Astrocyte of the spinal cord (primary cell): ENCODE results near the gene CPXM2.

Experiments
- DNase-seq: peaks from one replicate; pipeline ENCODE4 v3.0.0; 2011; ENCODE audit warnings: low read depth, low spot score
- H3K4me3 ChIP-seq: 2 replicates; pipeline ENCODE4 v1.5.1; 2011; ENCODE audit warnings: low read depth, mild to moderate bottlenecking, low read length, moderate library complexity
- CTCF ChIP-seq: IDR thresholded peaks from 2 replicates; pipeline ENCODE4 v1.5.1; 2012; ENCODE audit warnings: low read depth, mild to moderate bottlenecking, low read length, inconsistent platforms
- in situ Hi-C: cut with HindIII; loops from 2 replicates; pipeline ENCODE4 v1.10.0; 2017; ENCODE audit warnings: low sequenced_read_pairs

Gene CPXM2

DNA sequence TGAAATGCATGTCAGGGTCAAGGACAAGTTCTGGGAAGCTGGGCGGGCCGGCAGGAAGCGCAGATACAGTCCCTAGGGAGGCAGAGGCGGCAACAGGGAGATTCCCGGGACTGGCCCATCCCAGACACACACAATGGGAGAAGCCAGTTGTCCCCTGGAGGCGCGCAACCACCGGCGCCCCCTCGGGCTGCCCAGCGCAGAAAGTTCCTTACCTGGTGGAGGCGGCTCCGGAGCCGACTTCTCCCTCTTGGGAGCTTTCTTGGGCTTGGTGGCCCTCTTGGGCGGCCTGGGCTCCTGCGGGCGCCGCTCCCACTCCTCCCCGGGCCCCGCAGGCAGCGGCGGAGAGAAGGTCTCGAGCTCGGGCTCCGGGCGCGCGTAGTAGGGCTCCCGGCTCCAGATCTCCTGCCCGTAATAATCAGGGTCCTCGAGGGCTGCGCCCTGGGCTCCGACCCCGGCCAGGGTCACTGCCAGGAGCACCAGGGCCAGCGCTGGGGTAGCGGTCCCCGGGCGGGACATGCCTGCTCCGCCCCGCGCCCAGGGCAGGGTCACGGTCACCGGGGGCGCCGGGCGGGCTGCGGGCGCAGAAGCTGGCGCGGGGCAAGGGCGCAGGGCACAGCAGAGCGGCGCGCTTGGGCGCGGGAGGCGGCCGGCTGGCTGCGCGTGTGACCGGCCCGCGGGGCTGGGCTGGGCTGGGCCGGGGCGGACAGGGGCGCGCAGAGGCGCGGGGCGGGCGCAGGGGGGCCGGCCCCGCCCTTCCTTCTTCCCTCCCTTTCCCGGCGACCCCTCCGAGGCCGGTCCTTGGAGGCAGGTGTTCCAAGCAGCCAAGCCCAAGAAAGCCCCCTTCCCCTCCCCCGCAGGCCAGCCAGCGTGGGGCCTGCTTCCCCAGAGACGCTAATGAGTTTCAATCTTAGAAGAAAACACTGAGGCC lies at the start of gene CPXM2:
TSS of gene CPXM2 (minus strand) at position 664 of the 928 bp plus-strand sequence. CDS start at position 516, 148 bp downstream.
- in situ Hi-C loops, result no loop called here
- DNase-seq, result no peak
- no peak within 1 kb of the TSS for H3K4me3 ChIP-seq
- TF ChIP-seq CTCF, result no peak

- no peak for TF ChIP-seq CTCF
- no peak for DNase-seq
- in situ Hi-C loops, result no loop called here
- no peak overlapping the region for H3K4me3 ChIP-seq
These were observed 48.0 kb upstream of the CPXM2 start for GRCh38 chr10:123939591-123939990.

DNA sequence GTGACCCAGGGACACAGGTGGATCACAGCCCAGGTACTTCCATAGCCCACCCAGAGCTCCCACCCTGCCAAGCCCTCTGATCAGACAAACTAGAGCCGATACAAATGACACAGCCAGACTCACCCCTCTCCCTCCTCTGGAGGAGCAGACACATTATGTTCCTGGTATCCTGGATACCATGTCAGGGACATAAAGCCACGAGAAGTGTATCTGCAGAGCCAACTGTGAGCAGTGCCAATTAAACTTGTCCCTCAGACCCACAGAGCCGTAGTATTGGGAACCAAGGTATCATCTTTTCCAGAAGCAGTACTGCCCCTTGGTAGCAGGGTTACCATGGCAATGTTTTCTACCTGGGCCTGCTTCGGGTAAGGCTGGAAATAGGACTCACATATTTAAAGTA lies 47.3 kb upstream of the CPXM2 start:
- in situ Hi-C loops, result no loop called here
- no peak overlapping the region for H3K4me3 ChIP-seq
- no peak for DNase-seq
- no peak for TF ChIP-seq CTCF

DNA sequence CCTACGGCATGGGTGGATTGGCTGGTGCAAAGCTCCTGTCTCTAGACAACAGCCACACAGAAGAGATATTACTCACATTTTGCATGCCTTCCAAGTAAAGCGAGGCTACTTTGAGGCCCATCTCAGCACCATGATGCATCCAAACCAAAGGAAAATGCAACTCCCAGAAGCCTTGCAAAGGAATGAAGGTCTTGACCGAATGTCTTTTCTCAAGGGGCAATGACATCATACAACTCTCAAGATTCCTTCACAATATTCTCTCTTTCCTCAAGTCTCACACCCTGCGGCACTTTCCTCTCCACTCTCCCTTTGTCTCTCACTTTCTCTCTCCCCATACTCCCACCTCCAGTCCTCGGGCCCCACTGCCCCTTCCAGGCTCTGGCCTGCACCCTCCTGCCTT lies 44.8 kb upstream of the CPXM2 start:
- no peak for DNase-seq
- in situ Hi-C loops, result no loop called here
- H3K4me3 ChIP-seq, result no peak overlapping the region
- TF ChIP-seq CTCF, result no peak

DNA sequence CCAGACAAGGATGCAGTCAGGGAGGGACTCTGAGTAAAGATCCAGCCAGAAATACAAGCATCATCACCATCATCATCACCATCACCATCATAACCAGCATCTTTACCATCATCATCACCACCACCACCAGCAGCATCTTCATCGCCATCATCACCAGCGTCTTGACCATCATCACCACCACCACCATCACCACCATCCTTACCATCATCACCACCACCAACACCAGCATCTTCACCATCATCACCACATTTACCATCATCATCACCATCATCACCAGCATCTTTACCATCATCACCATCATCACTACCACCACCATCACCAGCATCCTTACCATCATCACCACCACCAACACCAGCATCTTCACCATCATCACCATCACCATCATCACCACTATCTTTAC lies 44.1 kb upstream of the CPXM2 start:
- TF ChIP-seq CTCF, result no peak
- no peak for DNase-seq
- no peak overlapping the region for H3K4me3 ChIP-seq
- in situ Hi-C loops, result no loop called here

DNA sequence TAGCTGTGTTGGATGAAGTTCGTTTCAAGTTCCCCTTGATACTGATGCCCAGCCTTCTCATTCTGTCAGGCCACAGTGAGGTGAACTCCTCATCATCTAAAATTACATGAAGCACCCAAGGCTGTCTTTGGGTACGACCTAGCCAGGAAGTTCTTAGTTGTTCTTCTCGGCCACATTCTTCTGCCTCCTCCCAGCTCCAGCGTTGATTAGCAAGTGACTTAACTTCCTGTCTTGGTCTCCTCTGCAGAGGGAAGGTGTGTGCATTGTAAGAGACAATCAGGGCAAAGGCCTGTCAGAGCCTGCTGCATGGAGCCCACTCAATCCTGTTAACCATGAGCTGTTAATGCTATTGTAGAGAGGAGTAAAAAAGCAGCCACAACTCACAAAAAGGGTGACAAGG lies 43.2 kb upstream of the CPXM2 start:
- TF ChIP-seq CTCF, result no peak
- in situ Hi-C loops, result no loop called here
- DNase-seq, result no peak
- H3K4me3 ChIP-seq, result no peak overlapping the region
